Measurements from ENCODE around the gene PALB2.

The PALB2 gene

GRCh38 chr16:23570992-23571632, 70.0 kb downstream of the PALB2 start:
- no CpG with 5 or more reads among the region's 8 CpGs for WGBS (ENCODE audit: extremely low coverage, insufficient coverage, low lambda C conversion rate)
- Histone ChIP-seq H2AK5ac (ENCODE audit: low read length) (no peak overlapping the region), H2BK120ac (ENCODE audit: low read depth, low read length) (no peak overlapping the region), H3K4ac (ENCODE audit: low read depth, low read length) (no peak overlapping the region), H3K79me2 (ENCODE audit: control insufficient read depth, insufficient read depth, low read length) (no peaks in the 10 kb centered on the region), H3K4me2 (ENCODE audit: low read length) (no peak overlapping the region), H3K36me3 (ENCODE audit: control insufficient read depth, insufficient read depth, low read length) (peaks cover 12% of the 10 kb centered on the region), H3K79me1 (ENCODE audit: low read length) (peaks cover 3% of the 10 kb centered on the region), H3K23ac (ENCODE audit: low read length) (no peak overlapping the region), H4K8ac (ENCODE audit: low read depth, low read length) (no peak overlapping the region), H3K9ac (ENCODE audit: low read length) (no peak overlapping the region), H3K27me3 (ENCODE audit: insufficient read depth, low read length, poor library complexity) (no peaks in the 10 kb centered on the region), H3K18ac (ENCODE audit: low read length) (no peak overlapping the region), H4K5ac (ENCODE audit: low read length) (no peak overlapping the region), H3K27ac (ENCODE audit: low read depth, low read length) (no peak overlapping the region), H3K56ac (ENCODE audit: low read length) (no peak overlapping the region), H2BK15ac (replicated peaks; ENCODE audit: low read depth) (no peak overlapping the region), H3K4me3 (ENCODE audit: low read length) (no peak overlapping the region), H2BK5ac (ENCODE audit: low read length) (no peak overlapping the region), H3K4me1 (ENCODE audit: control insufficient read depth, low read depth, low read length) (no peaks in the 10 kb centered on the region)
- DNase-seq: no peak

GRCh38 chr16:23567602-23568001, 73.5 kb downstream of the PALB2 start:
- no peaks in the 10 kb centered on the region for H3K4me1 ChIP-seq (ENCODE audit: control insufficient read depth, low read depth, low read length)
- H4K8ac ChIP-seq (ENCODE audit: low read depth, low read length): no peak overlapping the region
- no peak overlapping the region for H4K5ac ChIP-seq (ENCODE audit: low read length)
- H3K9ac ChIP-seq (ENCODE audit: low read length): no peak overlapping the region
- H3K27ac ChIP-seq (ENCODE audit: low read depth, low read length): no peak overlapping the region
- no peak overlapping the region for H3K4me3 ChIP-seq (ENCODE audit: low read length)
- no peak for DNase-seq
- no peak overlapping the region for H2AK5ac ChIP-seq (ENCODE audit: low read length)
- peaks cover 25% of the 10 kb centered on the region for H3K36me3 ChIP-seq (ENCODE audit: control insufficient read depth, insufficient read depth, low read length)
- no peaks in the 10 kb centered on the region for H3K27me3 ChIP-seq (ENCODE audit: insufficient read depth, low read length, poor library complexity)
- H3K79me2 ChIP-seq (ENCODE audit: control insufficient read depth, insufficient read depth, low read length): no peaks in the 10 kb centered on the region
- no peak overlapping the region for H3K4ac ChIP-seq (ENCODE audit: low read depth, low read length)
- no peak overlapping the region for H2BK120ac ChIP-seq (ENCODE audit: low read depth, low read length)
- no peak overlapping the region for H2BK5ac ChIP-seq (ENCODE audit: low read length)
- no peak overlapping the region for H2BK15ac ChIP-seq (replicated peaks; ENCODE audit: low read depth)
- H3K79me1 ChIP-seq (ENCODE audit: low read length): peaks cover 5% of the 10 kb centered on the region
- no CpG with 5 or more reads among the region's 3 CpGs for WGBS (ENCODE audit: extremely low coverage, insufficient coverage, low lambda C conversion rate)
- no peak overlapping the region for H3K23ac ChIP-seq (ENCODE audit: low read length)
- H3K56ac ChIP-seq (ENCODE audit: low read length): no peak overlapping the region
- H3K18ac ChIP-seq (ENCODE audit: low read length): no peak overlapping the region
- H3K4me2 ChIP-seq (ENCODE audit: low read length): no peak overlapping the region

- Histone ChIP-seq H3K4ac (ENCODE audit: low read depth, low read length) (no peak overlapping the region), H3K4me1 (ENCODE audit: control insufficient read depth, low read depth, low read length) (no peaks in the 10 kb centered on the region), H3K9ac (ENCODE audit: low read length) (no peak overlapping the region), H2AK5ac (ENCODE audit: low read length) (no peak overlapping the region), H4K5ac (ENCODE audit: low read length) (no peak overlapping the region), H3K18ac (ENCODE audit: low read length) (no peak overlapping the region), H3K36me3 (ENCODE audit: control insufficient read depth, insufficient read depth, low read length) (peaks cover 27% of the 10 kb centered on the region), H3K79me2 (ENCODE audit: control insufficient read depth, insufficient read depth, low read length) (peaks cover 2% of the 10 kb centered on the region), H3K23ac (ENCODE audit: low read length) (no peak overlapping the region), H3K56ac (ENCODE audit: low read length) (no peak overlapping the region), H2BK15ac (replicated peaks; ENCODE audit: low read depth) (no peak overlapping the region), H3K27me3 (ENCODE audit: insufficient read depth, low read length, poor library complexity) (no peaks in the 10 kb centered on the region), H2BK5ac (ENCODE audit: low read length) (no peak overlapping the region), H2BK120ac (ENCODE audit: low read depth, low read length) (no peak overlapping the region), H3K27ac (ENCODE audit: low read depth, low read length) (no peak overlapping the region), H3K4me2 (ENCODE audit: low read length) (no peak overlapping the region), H4K8ac (ENCODE audit: low read depth, low read length) (no peak overlapping the region), H3K79me1 (ENCODE audit: low read length) (peaks cover 5% of the 10 kb centered on the region), H3K4me3 (ENCODE audit: low read length) (no peak overlapping the region)
- no peak for DNase-seq
- WGBS (ENCODE audit: extremely low coverage, insufficient coverage, low lambda C conversion rate): no CpG with 5 or more reads among the region's 8 CpGs
Observed at GRCh38 chr16:23566724-23567123, 74.4 kb downstream of the PALB2 start.

- no peak for DNase-seq
- Histone ChIP-seq H3K4ac (ENCODE audit: low read depth, low read length) (no peak overlapping the region), H3K56ac (ENCODE audit: low read length) (no peak overlapping the region), H3K9ac (ENCODE audit: low read length) (no peak overlapping the region), H3K4me2 (ENCODE audit: low read length) (no peak overlapping the region), H2BK15ac (replicated peaks; ENCODE audit: low read depth) (no peak overlapping the region), H3K27me3 (ENCODE audit: insufficient read depth, low read length, poor library complexity) (no peaks in the 10 kb centered on the region), H3K79me1 (ENCODE audit: low read length) (peaks cover 14% of the 10 kb centered on the region), H2AK5ac (ENCODE audit: low read length) (no peak overlapping the region), H3K79me2 (ENCODE audit: control insufficient read depth, insufficient read depth, low read length) (peaks cover 14% of the 10 kb centered on the region), H4K8ac (ENCODE audit: low read depth, low read length) (no peak overlapping the region), H2BK5ac (ENCODE audit: low read length) (no peak overlapping the region), H2BK120ac (ENCODE audit: low read depth, low read length) (no peak overlapping the region), H3K4me3 (ENCODE audit: low read length) (no peak overlapping the region), H3K23ac (ENCODE audit: low read length) (no peak overlapping the region), H3K27ac (ENCODE audit: low read depth, low read length) (no peak overlapping the region), H3K18ac (ENCODE audit: low read length) (no peak overlapping the region), H3K36me3 (ENCODE audit: control insufficient read depth, insufficient read depth, low read length) (peaks cover 24% of the 10 kb centered on the region), H3K4me1 (ENCODE audit: control insufficient read depth, low read depth, low read length) (no peaks in the 10 kb centered on the region), H4K5ac (ENCODE audit: low read length) (no peak overlapping the region)
- WGBS (ENCODE audit: extremely low coverage, insufficient coverage, low lambda C conversion rate): no CpG with 5 or more reads among the region's 9 CpGs
Observed at GRCh38 chr16:23564575-23565363, 76.3 kb downstream of the PALB2 start.

- no peak overlapping the region for H3K27ac ChIP-seq (ENCODE audit: low read depth, low read length)
- no peak overlapping the region for H2BK15ac ChIP-seq (replicated peaks; ENCODE audit: low read depth)
- H2AK5ac ChIP-seq (ENCODE audit: low read length): no peak overlapping the region
- peaks cover 19% of the 10 kb centered on the region for H3K79me1 ChIP-seq (ENCODE audit: low read length)
- no peak for DNase-seq
- no peak overlapping the region for H3K18ac ChIP-seq (ENCODE audit: low read length)
- peaks cover 23% of the 10 kb centered on the region for H3K36me3 ChIP-seq (ENCODE audit: control insufficient read depth, insufficient read depth, low read length)
- no peak overlapping the region for H2BK5ac ChIP-seq (ENCODE audit: low read length)
- H3K4me1 ChIP-seq (ENCODE audit: control insufficient read depth, low read depth, low read length): no peaks in the 10 kb centered on the region
- no peak overlapping the region for H3K4me3 ChIP-seq (ENCODE audit: low read length)
- H3K4me2 ChIP-seq (ENCODE audit: low read length): no peak overlapping the region
- no peak overlapping the region for H2BK120ac ChIP-seq (ENCODE audit: low read depth, low read length)
- peaks cover 30% of the 10 kb centered on the region for H3K79me2 ChIP-seq (ENCODE audit: control insufficient read depth, insufficient read depth, low read length)
- no peak overlapping the region for H4K8ac ChIP-seq (ENCODE audit: low read depth, low read length)
- H3K27me3 ChIP-seq (ENCODE audit: insufficient read depth, low read length, poor library complexity): no peaks in the 10 kb centered on the region
- H4K5ac ChIP-seq (ENCODE audit: low read length): no peak overlapping the region
- no peak overlapping the region for H3K56ac ChIP-seq (ENCODE audit: low read length)
- no peak overlapping the region for H3K4ac ChIP-seq (ENCODE audit: low read depth, low read length)
- WGBS (ENCODE audit: extremely low coverage, insufficient coverage, low lambda C conversion rate): no CpG with 5 or more reads among the region's 6 CpGs
- no peak overlapping the region for H3K23ac ChIP-seq (ENCODE audit: low read length)
- no peak overlapping the region for H3K9ac ChIP-seq (ENCODE audit: low read length)
Observed at GRCh38 chr16:23563186-23563585, 77.9 kb downstream of the PALB2 start.
